GM19239 (cell line): Measurements from ENCODE around the gene TPM1.

ENCODE experiments used
- DNase-seq: peaks from one replicate; pipeline ENCODE4 v3.0.0; 2011; ENCODE audit warnings: low spot score; ENCODE audit not compliant: insufficient read length
- FAIRE-seq: peaks from 2 replicates; lab custom pipeline; 2011; peaks lifted over from hg19 to GRCh38; lab: Jason Lieb, UNC

Gene TPM1

DNA sequence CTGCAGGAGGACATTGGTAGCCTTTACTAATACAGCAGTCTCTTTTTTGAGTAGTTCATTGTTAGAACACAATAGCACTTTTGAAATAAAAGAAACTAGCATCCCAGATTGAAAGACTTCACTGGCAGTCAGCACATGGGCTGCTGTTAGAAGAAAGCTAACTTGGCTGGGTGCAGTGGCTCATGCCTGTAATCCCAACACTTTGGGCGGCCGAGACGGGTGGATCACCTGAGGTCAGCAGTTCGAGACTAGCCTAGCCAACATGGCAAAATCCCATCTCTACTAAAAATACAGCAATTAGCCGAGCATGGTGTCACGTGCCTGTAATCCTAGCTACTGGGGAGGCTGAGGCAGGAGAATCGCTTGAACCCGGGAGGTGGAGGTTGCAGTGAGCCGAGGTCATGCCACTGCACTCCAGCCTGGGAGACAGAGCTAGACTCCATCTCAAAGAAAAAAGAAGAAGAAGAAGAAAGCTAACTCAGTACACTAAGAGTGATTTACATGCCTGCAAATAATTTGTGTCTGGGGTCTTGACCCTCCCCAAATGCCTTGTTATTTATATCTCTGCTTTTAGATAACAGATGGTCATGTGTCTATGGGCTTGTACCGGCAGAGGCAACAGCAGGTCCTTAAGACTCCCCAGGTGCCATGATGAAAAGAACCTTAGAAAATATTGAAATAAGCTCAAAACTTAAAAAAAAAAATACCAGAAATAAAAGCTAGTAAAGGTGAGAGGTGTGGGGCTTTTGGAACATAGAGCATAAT is 9.7 kb downstream of the TPM1 start:
- no peak for DNase-seq
- FAIRE-seq = no peak

DNA sequence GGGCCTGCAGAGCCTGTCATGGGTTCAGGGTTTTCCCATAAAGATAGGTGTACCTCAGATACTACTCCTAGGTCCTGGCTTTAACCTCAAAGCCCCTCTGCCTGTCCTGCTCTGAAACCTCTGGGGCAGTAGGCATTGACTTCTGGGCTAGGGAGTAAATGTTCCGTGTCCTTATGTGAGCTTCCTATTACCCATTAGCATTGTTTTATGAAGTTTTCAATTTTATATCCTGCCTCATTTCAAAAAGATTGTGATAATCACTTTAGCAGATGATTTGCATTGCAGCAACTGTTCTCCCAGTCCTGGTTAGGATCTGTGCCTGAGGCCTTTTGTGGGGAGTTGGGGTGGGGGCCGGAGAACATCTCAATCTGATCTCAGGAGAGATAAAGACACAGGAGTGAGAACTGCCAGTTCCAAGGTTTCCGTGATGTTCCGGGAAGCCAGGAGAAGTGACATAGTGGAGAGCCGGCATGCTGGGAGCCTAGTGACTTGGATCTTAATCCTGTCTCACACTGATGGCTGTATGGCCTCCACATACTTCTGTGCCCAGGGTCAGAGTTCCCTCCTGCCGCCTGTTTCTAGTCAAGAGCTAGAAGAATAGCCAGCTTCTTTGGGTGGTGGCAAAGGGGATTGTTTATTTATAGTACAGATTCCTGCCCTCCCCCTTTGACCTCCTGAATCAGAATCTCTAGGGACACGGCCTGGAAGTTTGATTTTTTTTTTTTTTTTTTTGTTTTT is 10.6 kb downstream of the TPM1 start:
- no peak for DNase-seq

DNA sequence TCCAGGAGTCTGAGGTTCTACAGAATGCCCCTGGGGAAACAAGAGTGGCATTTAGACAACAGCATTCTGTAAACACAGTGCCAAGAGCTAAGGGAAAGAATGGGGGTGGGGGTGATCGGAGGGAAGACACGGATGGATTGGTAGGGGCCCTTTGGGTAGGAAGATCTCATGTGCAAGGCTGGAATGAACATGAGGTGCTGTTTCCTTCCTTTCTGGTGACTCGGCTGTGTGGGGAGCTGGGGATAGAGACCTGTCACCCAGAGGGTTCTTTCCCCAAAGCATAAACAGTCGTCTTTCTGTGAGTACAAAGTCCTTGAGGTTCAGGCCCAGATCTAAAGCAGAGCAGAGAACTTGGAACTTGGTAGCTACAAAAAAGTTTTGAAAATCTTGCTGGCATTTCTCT is 11.7 kb downstream of the TPM1 start:
- FAIRE-seq (no peak), DNase-seq (no peak)

More for the DNA sequence above, 10.6 kb downstream of the TPM1 start:
- no peak for FAIRE-seq

DNA sequence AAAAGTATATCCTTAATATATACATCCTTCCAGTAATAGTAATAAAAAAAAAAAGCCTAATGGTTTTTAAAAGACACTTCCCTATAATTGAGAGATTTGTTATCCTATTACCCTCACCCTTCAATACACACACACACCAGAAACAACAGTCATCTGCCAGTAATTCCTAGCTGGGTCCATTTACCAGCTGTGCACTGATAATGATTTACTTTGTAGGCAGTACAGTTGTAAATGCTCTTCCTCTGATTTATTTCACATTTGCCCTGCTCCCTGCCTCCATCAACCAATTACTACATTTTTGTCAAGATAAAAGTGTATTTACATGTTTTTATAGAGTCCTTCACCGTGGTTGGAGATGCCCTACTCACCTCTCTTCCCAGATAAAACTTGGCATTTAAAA is 12.4 kb downstream of the TPM1 start:
- DNase-seq (no peak), FAIRE-seq (no peak)

DNA sequence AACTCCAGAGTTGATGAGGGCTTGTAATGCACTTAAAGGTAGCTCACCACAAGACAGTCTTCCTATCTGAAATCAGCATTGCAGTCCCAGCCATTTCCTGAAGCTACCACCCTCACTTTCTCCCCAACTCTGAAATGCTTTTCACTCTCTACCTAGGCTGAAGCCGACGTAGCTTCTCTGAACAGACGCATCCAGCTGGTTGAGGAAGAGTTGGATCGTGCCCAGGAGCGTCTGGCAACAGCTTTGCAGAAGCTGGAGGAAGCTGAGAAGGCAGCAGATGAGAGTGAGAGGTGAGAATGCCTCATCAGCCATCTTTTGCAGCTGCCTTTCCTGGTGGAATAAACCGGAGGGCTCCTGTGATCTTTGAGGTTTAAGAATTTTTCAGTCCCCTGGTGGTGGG is 14.3 kb downstream of the TPM1 start:
- no peak for FAIRE-seq

DNA sequence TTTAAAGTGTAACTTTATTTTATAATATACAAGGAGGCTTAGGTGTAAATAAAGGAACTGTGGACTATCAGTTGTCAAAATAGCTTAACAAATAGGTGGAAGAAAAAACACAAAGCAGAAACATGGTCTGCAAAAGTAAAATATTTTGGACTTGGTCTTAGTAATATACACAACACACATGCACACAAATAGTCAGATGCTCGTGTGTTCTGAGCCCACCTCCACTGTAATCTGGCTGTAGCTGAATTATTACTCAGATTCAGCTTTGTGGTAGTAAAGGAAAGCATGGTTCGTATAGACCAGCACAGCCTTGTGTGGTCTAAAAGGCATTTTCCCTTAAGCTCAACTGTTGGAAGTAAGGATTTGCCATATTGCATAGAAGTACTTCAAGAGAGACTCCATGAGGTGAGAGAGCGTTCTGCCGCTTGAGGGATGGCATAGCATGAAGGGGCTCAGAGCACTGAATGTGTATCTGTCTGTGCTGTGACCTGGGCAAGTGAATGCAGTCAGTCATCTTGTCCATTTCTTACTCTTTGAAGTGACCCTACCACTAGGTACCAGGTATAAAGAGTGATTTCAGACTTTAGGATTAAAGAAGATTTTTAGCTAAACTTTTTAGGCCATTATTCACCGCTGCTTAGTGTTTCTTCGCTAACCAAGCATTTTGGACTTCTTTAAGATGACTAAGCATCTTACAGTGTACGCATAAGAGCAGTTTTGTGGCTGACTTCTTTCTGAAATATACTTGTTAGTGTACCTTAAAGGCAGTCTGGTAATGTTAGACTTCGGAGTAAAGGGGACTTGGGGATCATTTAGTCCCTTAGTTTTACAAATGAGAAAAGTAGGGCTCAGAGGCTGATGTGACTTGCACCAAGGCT is 15.2 kb downstream of the TPM1 start:
- FAIRE-seq (no peak), DNase-seq (no peak)

More for the DNA sequence above, 14.3 kb downstream of the TPM1 start:
- DNase-seq = no peak

DNA sequence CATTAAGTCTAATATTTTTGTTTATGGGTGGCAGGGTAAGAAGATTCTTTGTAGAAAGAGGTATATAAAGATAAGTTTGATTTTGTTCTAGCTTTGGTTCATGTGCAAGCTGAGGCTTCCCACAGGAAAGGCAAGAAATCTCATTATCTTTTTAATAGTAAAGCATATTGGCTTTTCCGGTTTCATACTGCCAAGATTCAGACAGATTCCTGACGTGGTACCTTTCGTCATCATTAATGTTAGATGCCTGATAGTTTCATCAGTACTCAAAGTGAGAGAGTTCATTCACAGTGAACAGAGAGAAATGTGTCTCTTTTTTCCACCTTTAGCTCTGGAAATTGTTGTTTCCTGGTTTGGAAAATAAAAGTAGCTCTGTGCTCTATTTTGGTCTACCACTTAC is 16.5 kb downstream of the TPM1 start:
- FAIRE-seq (no peak), DNase-seq (no peak)

DNA sequence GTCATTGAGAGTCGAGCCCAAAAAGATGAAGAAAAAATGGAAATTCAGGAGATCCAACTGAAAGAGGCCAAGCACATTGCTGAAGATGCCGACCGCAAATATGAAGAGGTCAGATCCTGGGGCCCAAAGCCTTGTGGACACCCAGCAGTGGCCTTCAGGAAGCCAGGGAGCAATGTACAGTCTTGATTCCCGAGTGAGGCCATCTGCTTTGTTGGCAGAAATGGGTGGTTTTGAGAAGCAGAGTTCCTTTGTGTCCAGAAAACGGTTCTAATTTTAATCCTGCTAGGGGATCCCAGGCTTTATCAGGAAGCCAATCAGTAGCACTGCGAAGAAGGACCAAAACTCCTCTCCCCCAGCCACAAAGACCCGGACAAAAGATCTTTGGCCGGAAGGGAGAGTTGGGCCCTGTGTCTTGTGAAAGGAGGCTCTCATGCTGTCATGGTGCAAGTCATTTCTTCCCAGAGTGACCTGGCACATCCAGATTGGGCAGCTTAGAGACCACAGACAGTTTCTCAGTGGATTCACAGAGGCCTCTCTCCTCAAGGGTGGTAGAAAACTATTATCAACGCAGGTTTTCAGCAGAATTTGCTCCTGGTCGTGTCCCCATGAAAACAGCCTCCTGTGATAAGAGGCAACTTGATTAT is 17.1 kb downstream of the TPM1 start:
- no peak for FAIRE-seq

DNA sequence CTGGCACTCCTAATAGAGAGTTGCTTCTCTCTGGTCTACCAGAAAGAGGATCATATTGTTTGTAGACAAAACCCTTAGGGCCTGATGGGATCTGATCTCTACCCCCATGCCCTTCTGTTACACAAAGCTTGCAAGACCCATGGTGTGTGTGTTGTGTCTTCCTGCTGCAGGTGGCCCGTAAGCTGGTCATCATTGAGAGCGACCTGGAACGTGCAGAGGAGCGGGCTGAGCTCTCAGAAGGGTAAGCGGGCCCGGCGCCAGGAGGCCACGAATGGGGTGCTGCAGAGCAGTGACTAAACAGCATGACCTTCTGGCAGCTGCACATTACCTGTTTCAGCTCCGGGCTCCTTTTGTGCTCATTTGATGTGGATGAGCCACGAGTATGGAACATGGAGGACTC is 18.2 kb downstream of the TPM1 start:
- FAIRE-seq = no peak
- no peak for DNase-seq

More for the DNA sequence above, 17.1 kb downstream of the TPM1 start:
- DNase-seq = no peak

DNA sequence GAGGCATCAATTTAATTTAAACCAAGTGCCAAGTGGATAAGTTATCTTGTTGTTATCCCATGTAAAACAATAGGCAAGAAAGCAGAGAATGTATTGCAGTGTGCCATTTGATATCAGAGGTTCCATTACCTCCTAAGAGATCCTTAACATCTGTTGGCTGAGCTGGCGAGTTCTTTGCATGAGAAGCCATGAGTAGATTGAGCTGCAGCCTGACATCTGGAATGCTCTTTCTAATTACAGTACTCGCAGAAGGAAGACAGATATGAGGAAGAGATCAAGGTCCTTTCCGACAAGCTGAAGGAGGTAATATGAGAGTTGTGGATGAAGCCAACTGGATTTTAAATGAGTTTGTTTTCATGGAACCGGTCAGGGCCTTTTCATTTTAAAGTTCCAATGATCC is 19.4 kb downstream of the TPM1 start:
- FAIRE-seq = no peak

DNA sequence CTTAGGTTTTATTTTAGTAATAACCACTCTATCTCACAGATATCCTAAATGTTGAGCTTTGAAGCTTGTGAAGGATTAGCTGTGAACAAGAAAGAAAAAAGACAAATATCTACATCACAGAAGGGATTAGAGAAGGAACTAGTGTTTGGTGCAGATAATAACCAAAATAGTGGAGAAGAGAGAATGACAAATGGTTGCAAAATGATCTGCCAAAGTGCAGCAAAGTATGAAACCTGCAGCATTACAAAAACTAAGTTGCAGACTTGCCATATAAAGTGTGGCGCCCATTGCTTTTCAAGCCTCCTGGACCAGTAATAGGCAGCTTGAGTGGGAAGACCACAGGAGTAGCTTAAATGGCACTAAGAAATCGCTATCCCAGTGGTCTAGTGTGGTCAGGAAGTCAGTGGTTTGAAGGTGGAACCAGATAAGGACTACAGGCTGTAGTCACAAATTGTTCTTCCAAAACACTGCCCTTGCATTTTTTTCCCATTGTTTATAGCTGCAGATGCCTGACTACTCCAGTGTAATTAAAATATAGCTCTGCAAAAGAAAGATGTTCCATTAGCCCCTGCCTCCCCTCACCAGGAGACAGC is 20.7 kb downstream of the TPM1 start:
- DNase-seq = no peak
- no peak for FAIRE-seq

More for the DNA sequence above, 19.4 kb downstream of the TPM1 start:
- no peak for DNase-seq

DNA sequence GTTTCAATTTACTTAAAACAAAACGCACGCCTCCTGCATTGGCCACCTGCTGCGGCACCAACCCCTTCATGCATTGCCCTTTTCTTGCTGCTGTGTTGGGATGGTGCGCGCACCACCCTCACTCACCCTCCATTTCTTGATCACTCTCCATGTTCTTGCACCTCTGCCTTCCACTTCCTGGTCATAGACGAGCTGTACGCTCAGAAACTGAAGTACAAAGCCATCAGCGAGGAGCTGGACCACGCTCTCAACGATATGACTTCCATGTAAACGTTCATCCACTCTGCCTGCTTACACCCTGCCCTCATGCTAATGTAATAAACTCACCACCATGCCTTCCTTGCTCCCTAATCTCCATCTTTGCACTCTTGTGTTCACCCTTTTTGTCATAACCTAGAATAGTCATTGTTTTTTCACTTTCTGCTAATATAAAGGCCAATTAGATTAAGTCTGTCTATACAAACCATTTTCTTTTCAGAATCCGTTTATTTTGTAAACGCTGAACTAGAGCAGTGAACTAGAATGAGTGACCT is 21.4 kb downstream of the TPM1 start:
- DNase-seq = no peak
- no peak for FAIRE-seq

DNA sequence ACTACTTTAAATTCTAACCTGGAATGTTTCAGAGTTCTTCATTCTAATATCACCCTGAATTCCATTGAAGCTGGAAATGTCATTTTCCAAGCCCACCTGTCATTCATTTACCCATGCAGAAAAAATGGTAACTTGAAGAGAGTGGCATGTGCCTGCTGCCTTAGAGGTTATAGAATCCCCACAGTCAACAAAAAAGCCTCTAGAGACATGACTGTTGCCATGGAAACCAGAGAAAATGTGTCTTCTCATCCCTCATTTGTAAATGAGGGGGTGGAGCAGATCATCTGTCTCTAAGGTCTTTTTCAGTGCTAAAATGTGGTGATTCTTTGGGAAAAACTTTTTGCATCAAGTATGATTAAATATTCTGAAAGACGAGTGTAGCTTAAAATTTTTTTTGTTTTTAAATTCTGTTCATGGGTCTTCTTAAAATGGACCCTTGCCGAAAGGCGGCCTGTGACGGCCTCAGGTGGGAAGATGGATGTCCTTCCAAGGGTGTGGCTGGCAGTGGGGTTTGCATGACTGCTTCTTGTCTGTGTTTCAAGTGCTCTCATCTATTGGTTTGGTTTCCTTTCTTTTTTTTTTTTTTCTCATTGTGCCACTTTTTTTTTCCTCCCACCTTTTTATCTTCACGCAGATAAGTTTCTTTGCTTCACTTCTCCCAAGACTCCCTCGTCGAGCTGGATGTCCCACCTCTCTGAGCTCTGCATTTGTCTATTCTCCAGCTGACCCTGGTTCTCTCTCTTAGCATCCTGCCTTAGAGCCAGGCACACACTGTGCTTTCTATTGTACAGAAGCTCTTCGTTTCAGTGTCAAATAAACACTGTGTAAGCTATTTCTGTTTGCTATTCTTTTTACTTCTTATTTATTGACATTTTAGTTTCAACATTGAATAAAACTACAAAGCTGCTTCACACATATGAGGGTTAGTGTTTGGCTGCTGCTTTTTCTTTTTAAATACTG is 23.0 kb downstream of the TPM1 start:
- FAIRE-seq (no peak), DNase-seq (no peak)

DNA sequence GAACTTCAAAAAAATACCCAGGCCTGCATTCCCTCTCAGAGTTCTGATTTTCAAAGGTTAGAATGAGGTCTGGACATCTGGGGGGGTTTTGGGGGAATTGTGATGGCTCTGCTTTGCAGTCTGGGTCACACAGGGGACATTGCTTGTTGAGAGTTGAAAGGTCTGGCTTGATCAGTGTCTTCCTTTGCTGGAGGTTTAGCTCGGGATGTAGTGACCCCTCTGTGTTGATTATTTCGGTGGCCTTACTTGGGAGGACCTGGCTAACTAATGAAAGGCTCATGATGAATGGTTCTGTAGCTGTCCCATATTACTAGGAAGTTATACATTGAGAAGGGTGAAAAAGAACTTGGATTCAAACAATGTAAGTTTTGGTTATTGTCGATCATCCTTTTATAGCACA is 23.7 kb downstream of the TPM1 start:
- FAIRE-seq (no peak), DNase-seq (no peak)

DNA sequence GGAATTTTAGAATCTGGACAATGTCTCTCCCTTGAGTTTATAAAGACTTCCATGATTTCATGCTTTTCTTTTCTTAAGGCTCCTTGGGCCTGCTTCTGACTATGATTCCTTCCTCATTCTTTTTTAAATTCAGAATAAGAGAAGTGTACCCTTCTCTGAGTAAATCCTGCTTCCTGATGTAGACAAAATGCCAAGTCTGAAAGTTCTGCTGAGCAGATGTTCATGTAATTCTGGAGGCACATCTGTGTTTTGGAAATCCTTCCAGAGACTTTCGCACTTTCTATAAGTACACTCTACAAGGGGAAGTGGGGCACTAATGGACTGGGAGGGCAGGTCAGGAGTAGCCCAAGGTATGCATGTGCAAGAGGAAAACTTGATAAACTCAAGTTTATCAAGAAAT is 24.8 kb downstream of the TPM1 start:
- FAIRE-seq (no peak), DNase-seq (no peak)

DNA sequence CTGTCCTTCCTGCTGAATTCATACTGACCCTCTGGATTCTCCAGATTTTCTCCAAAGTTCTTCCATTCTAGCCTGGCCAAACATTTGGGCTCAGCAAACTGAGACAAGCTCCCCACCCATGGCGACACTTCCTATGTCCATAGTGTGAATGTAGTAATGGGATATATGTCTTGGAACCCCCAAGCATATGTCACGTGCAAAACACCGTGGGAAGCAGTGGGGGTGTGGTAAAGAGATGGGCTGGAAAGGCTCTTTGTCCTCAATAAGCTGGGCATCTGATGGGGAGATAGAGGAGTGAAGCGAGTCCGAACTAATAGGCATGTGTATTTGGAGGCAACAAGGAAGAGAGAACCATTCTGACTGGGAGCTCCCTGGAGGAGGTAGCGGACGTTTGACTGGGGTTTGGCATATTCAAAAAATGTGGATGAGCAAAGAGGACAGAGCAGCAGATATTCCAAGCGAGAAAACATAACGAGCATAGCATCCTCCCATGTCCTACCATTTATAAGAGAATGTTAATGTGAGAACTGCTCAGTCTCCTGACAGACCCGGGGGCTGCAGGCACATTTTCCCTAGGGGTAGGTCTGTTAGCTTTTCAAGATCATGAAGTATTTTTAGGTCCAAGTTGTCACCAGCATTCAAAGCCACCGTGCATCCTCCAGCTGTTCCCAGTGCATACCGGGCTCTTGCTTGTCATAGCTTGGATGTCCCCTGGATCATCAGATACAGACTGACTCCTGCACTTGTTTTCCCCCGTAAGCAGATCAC is 25.6 kb downstream of the TPM1 start:
- DNase-seq (no peak), FAIRE-seq (no peak)

DNA sequence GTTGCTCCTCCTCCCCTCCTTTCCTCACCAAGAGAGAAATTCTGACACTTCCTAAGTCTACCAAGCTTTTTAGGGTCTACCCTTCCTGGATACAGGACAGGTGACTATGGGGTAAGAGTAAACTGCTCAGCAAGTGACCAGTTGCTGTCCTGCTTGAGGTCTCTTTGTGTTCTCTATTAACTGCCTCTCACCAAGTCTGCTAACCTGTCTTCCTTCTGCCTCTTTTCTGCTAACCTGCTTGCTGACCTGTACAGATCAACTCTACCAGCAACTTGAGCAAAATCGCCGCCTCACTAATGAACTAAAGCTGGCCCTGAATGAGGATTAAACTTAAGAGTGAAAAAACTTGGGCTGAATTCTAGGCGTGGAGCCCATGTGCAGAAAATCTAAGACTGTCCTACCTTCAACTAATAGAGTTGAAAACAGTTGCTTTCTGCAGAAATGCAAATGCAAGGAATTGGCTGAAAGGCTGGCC is 27.1 kb downstream of the TPM1 start:
- FAIRE-seq (no peak), DNase-seq (no peak)

DNA sequence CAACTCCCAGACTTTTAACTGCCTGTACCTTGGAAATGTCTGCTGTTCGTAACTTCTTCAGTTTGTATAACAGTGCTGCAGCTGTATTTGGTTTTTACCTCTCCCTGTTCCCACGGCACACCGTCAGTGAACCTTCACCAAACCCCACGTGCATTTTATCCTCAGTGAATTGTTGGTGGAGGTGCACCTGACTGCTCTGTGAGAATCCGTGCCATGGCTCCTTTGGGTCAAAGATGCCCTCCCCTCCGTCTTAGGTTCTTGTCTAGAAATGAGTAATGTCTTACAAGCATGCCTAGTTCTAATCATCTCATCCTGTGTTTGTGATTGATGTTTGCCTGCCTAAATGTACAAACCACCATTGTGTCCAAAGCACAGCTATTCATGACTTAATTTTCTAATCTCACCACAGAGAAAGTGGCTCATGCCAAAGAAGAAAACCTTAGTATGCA is 28.2 kb downstream of the TPM1 start:
- DNase-seq (no peak), FAIRE-seq (no peak)
